ENCODE measurements around the gene CBR4.

The CBR4 gene

DNA sequence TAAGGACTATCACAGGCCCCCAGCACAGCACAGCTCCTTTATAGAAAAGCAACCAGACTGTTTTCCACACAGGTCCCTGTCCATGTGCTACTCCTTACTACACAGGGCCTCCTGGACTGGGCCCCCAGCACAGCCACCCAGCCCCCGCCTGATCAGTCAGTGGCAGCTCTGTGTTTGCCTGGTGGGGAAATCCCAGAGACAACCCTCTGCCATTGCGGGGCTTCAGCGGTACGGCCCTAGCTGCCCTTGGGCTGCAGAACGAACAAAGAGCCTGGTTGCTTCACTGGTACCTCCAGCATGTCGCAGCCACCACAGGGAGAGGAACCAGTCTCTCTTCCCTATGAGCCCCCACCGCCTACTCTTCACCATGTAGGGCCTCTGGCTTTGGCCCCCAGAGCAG lies 30.7 kb downstream of the CBR4 start:
- no peak overlapping the region for H3K4me3 ChIP-seq (ENCODE audit: low read length)
- no peaks in the 10 kb centered on the region for H4K20me1 ChIP-seq (ENCODE audit: control insufficient read depth, insufficient read depth, low read depth, low read length)
- H3K27me3 ChIP-seq (ENCODE audit: control insufficient read depth, low read length) = no peaks in the 10 kb centered on the region
- peaks cover 30% of the 10 kb centered on the region for H3K36me3 ChIP-seq (ENCODE audit: control insufficient read depth, low read length)
- no peak overlapping the region for H3K27ac ChIP-seq (ENCODE audit: low read depth, low read length)
- H3K9me2 ChIP-seq (replicated peaks; ENCODE audit: control insufficient read depth, low read length) = no peaks in the 10 kb centered on the region
- H3K4me1 ChIP-seq (ENCODE audit: control insufficient read depth, low read length) = no peaks in the 10 kb centered on the region
- H3K4me2 ChIP-seq (ENCODE audit: low read length) = no peak overlapping the region
- no peaks in the 10 kb centered on the region for H3F3A ChIP-seq (ENCODE audit: control insufficient read depth, insufficient read depth)
- H3K9me3 ChIP-seq (ENCODE audit: control insufficient read depth, insufficient read depth, low read length) = no peaks in the 10 kb centered on the region
- TF ChIP-seq EZH2phosphoT487 (IDR thresholded peaks at IDR 0.05; ENCODE audit: borderline replicate concordance, low read length) = no peak
- TF ChIP-seq, protein P1, sequence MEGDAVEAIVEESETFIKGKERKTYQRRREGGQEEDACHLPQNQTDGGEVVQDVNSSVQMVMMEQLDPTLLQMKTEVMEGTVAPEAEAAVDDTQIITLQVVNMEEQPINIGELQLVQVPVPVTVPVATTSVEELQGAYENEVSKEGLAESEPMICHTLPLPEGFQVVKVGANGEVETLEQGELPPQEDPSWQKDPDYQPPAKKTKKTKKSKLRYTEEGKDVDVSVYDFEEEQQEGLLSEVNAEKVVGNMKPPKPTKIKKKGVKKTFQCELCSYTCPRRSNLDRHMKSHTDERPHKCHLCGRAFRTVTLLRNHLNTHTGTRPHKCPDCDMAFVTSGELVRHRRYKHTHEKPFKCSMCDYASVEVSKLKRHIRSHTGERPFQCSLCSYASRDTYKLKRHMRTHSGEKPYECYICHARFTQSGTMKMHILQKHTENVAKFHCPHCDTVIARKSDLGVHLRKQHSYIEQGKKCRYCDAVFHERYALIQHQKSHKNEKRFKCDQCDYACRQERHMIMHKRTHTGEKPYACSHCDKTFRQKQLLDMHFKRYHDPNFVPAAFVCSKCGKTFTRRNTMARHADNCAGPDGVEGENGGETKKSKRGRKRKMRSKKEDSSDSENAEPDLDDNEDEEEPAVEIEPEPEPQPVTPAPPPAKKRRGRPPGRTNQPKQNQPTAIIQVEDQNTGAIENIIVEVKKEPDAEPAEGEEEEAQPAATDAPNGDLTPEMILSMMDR (IDR thresholded peaks at IDR 0.05; ENCODE audit: low read depth, low read length, poor library complexity, severe bottlenecking) = no peak
- H3K79me2 ChIP-seq (ENCODE audit: control insufficient read depth, low read length) = peaks cover 2% of the 10 kb centered on the region; the same call in 1 of the 2 replicates

DNA sequence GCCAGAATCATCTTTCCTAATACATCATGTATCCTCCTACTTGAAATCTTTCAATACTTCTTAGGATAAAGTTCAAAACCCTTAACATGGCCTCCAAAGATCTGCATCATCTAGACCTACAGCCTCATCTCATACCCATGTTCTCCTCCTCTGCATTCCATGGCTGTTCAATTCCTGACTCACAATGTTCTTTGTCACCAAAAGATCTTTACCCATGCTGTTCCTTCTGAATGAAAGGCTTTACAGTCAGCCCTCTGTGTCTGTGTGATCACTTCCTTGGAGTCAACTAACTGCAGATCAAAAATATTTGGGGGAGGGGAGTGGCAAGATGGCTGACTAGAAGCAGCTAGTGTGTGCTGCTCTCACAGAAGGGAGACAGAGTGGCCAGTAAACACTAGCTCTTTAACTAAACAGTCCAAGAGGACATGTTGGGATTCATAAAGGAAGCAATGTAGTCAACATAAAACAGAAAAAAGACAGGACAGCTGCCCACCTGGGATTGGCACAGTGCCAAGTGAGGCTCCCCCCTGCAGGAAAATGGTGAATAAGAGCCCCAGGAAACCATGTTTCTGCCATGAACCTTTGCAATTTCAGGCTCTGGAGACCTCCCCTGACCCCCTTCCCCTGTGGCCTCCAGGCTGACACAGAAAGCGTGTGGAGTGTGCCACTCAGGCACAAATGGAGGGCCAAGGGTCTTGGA lies 31.9 kb downstream of the CBR4 start:
- TF ChIP-seq, protein P1 (IDR thresholded peaks at IDR 0.05; ENCODE audit: low read depth, low read length, poor library complexity, severe bottlenecking) = no peak
- no peak for TF ChIP-seq EZH2phosphoT487 (IDR thresholded peaks at IDR 0.05; ENCODE audit: borderline replicate concordance, low read length)
- Histone ChIP-seq H4K20me1 (ENCODE audit: control insufficient read depth, insufficient read depth, low read depth, low read length) (no peaks in the 10 kb centered on the region), H3K9me3 (ENCODE audit: control insufficient read depth, insufficient read depth, low read length) (no peaks in the 10 kb centered on the region), H3K4me3 (ENCODE audit: low read length) (no peak overlapping the region), H3K9me2 (replicated peaks; ENCODE audit: control insufficient read depth, low read length) (no peaks in the 10 kb centered on the region), H3K27ac (ENCODE audit: low read depth, low read length) (no peak overlapping the region), H3K27me3 (ENCODE audit: control insufficient read depth, low read length) (no peaks in the 10 kb centered on the region), H3K79me2 (ENCODE audit: control insufficient read depth, low read length) (peaks cover 2% of the 10 kb centered on the region; the same call in 1 of the 2 replicates), H3K4me2 (ENCODE audit: low read length) (no peak overlapping the region), H3K4me1 (ENCODE audit: control insufficient read depth, low read length) (no peaks in the 10 kb centered on the region), H3K36me3 (ENCODE audit: control insufficient read depth, low read length) (peaks cover 30% of the 10 kb centered on the region), H3F3A (ENCODE audit: control insufficient read depth, insufficient read depth) (no peaks in the 10 kb centered on the region)

DNA sequence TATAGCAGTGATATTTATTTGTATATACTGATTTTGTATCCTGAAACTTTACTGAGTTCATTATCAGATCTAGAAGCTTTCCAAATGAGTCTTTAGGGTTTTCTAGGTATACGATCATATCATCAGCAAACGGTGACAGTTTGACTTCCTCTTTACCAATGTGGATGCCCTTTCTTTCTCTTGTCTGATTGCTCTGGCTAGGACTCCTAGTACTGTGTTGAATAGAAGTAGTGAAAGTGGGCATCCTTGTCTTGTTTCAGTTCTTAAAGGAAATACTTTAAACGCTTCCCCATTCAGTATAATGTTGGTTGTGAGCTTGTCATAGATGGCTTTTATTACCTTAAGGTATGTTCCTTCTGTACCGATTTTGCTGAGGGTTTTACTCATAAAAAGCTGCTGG lies 37.5 kb downstream of the CBR4 start:
- Histone ChIP-seq H3K4me1 (ENCODE audit: control insufficient read depth, low read length) (no peaks in the 10 kb centered on the region), H3K4me2 (ENCODE audit: low read length) (no peak overlapping the region), H3K4me3 (ENCODE audit: low read length) (no peak overlapping the region), H3K9me3 (ENCODE audit: control insufficient read depth, insufficient read depth, low read length) (no peaks in the 10 kb centered on the region), H4K20me1 (ENCODE audit: control insufficient read depth, insufficient read depth, low read depth, low read length) (no peaks in the 10 kb centered on the region), H3K79me2 (ENCODE audit: control insufficient read depth, low read length) (no peaks in the 10 kb centered on the region), H3F3A (ENCODE audit: control insufficient read depth, insufficient read depth) (no peaks in the 10 kb centered on the region), H3K27me3 (ENCODE audit: control insufficient read depth, low read length) (no peaks in the 10 kb centered on the region), H3K27ac (ENCODE audit: low read depth, low read length) (no peak overlapping the region), H3K36me3 (ENCODE audit: control insufficient read depth, low read length) (peaks cover 13% of the 10 kb centered on the region; the same call in 1 of the 2 replicates), H3K9me2 (replicated peaks; ENCODE audit: control insufficient read depth, low read length) (no peaks in the 10 kb centered on the region)
- TF ChIP-seq, protein P1 (IDR thresholded peaks at IDR 0.05; ENCODE audit: low read depth, low read length, poor library complexity, severe bottlenecking) = no peak
- TF ChIP-seq EZH2phosphoT487 (IDR thresholded peaks at IDR 0.05; ENCODE audit: borderline replicate concordance, low read length) = no peak
